Measurements from ENCODE around the gene GSK3B.

- TF ChIP-seq CTCF (IDR thresholded peaks at IDR 0.05 in 2 of 3, conservative IDR thresholded peaks at IDR 0.05 in 1 of 3; ENCODE audit: control insufficient read depth in 2 of 3, extremely low read depth in 1 of 3, insufficient read depth in 1 of 3, low read depth in 3 of 3, low read length in 3 of 3) (no peak), SP1 (IDR thresholded peaks at IDR 0.05; ENCODE audit: low read depth, low read length) (no peak), EZH2 (IDR thresholded peaks at IDR 0.05; ENCODE audit: borderline replicate concordance, control insufficient read depth, low read depth, low read length) (no peak), HDGF (IDR thresholded peaks at IDR 0.05) (no peak), USF2 (IDR thresholded peaks at IDR 0.05; ENCODE audit: borderline replicate concordance, low read depth, low read length) (no peak), RAD21 (IDR thresholded peaks at IDR 0.05; ENCODE audit: insufficient read depth, low read depth, low read length) (no peak), YY1 (IDR thresholded peaks at IDR 0.05; ENCODE audit: low read depth, low read length) (no peak), TARDBP (IDR thresholded peaks at IDR 0.05; ENCODE audit: borderline replicate concordance) (no peak), ELK1 (IDR thresholded peaks at IDR 0.05; ENCODE audit: low read depth, low read length) (no peak), REST (IDR thresholded peaks at IDR 0.05; ENCODE audit: low read depth, low read length) (no peak), ZNF24 (IDR thresholded peaks at IDR 0.05) (no peak), SIN3A (IDR thresholded peaks at IDR 0.05; ENCODE audit: low read depth, low read length) (0 out of 2 replicates have a peak, but pooled peaks have one; percentile 20)
- TF ChIP-seq, protein P1, sequence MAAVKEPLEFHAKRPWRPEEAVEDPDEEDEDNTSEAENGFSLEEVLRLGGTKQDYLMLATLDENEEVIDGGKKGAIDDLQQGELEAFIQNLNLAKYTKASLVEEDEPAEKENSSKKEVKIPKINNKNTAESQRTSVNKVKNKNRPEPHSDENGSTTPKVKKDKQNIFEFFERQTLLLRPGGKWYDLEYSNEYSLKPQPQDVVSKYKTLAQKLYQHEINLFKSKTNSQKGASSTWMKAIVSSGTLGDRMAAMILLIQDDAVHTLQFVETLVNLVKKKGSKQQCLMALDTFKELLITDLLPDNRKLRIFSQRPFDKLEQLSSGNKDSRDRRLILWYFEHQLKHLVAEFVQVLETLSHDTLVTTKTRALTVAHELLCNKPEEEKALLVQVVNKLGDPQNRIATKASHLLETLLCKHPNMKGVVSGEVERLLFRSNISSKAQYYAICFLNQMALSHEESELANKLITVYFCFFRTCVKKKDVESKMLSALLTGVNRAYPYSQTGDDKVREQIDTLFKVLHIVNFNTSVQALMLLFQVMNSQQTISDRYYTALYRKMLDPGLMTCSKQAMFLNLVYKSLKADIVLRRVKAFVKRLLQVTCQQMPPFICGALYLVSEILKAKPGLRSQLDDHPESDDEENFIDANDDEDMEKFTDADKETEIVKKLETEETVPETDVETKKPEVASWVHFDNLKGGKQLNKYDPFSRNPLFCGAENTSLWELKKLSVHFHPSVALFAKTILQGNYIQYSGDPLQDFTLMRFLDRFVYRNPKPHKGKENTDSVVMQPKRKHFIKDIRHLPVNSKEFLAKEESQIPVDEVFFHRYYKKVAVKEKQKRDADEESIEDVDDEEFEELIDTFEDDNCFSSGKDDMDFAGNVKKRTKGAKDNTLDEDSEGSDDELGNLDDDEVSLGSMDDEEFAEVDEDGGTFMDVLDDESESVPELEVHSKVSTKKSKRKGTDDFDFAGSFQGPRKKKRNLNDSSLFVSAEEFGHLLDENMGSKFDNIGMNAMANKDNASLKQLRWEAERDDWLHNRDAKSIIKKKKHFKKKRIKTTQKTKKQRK (IDR thresholded peaks at IDR 0.05; ENCODE audit: low read depth, low read length), result no peak
These were observed 1.8 kb downstream of the GSK3B start for GRCh38 chr3:120092474-120092873.
